GM12801 (cell line): ENCODE results near the gene LAG3.

Experiments used
- TF ChIP-seq, protein P1 (sequence below): IDR thresholded peaks from one replicate; pipeline ENCODE4 v1.5.1; 2011; ENCODE audit warnings: control low read depth; ENCODE audit not compliant: insufficient read length; ENCODE audit errors: extremely low read depth

Gene LAG3

DNA sequence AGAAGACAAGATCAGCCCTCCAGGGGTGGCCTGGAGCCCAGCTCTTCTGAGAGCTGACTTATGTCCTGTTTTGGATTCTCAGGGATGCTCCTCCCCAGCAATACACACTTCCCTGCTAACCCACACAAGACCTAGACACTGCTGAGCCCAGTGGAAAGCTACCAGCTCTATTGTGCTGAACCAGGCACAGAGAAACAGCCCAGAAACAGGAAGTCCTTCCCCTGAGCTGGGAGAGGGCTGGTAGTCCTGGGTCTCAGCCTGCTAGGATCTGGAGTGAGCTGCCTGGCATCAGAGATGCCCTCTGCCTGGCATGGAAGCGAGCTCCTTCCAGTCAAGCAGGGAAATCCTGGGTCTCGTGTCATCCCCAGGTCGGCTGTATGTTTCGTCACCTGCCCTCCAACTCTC is 1.2 kb upstream of the LAG3 start:
- TF ChIP-seq, protein P1, sequence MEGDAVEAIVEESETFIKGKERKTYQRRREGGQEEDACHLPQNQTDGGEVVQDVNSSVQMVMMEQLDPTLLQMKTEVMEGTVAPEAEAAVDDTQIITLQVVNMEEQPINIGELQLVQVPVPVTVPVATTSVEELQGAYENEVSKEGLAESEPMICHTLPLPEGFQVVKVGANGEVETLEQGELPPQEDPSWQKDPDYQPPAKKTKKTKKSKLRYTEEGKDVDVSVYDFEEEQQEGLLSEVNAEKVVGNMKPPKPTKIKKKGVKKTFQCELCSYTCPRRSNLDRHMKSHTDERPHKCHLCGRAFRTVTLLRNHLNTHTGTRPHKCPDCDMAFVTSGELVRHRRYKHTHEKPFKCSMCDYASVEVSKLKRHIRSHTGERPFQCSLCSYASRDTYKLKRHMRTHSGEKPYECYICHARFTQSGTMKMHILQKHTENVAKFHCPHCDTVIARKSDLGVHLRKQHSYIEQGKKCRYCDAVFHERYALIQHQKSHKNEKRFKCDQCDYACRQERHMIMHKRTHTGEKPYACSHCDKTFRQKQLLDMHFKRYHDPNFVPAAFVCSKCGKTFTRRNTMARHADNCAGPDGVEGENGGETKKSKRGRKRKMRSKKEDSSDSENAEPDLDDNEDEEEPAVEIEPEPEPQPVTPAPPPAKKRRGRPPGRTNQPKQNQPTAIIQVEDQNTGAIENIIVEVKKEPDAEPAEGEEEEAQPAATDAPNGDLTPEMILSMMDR: no peak

DNA sequence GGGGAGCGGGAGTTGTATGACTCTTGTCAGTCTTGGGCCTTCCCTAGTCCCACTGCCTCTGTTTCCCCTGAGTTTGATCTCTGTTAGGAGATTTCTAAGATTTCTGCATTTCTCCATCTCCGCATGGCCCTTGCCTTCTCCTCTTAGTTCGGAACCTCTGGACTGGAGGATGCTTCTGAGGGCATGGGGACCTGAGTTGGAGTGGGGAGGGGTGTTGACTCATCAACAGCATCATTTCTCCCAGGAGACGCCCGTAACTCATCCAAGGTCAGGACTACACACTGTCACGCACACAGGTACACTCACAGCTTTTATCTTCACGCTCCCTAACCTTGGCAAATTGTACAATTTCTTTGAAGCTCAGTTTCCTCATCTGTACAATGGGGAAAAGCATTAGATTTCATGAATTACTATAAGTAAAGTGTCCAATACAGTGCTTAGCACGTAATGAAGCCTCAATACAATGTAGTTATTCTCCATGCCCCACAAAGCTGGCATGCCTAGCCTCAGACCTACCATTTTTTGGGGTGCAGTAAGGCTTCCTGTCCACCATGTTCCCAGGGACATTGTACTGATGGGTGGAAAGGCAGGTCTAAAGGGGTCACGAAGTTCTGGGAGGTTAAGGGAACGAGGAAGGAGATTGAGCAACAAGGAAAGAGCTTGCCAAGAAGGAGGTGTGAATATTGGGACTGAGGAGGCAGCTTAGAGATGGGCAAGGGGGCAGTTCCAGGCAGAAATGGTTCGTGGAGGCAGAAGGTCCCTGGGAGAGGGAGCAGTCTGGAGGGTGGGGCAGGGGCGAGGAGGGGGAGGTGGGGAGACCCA is 600 bp upstream of the LAG3 start:
- TF ChIP-seq, protein P1: no peak

DNA sequence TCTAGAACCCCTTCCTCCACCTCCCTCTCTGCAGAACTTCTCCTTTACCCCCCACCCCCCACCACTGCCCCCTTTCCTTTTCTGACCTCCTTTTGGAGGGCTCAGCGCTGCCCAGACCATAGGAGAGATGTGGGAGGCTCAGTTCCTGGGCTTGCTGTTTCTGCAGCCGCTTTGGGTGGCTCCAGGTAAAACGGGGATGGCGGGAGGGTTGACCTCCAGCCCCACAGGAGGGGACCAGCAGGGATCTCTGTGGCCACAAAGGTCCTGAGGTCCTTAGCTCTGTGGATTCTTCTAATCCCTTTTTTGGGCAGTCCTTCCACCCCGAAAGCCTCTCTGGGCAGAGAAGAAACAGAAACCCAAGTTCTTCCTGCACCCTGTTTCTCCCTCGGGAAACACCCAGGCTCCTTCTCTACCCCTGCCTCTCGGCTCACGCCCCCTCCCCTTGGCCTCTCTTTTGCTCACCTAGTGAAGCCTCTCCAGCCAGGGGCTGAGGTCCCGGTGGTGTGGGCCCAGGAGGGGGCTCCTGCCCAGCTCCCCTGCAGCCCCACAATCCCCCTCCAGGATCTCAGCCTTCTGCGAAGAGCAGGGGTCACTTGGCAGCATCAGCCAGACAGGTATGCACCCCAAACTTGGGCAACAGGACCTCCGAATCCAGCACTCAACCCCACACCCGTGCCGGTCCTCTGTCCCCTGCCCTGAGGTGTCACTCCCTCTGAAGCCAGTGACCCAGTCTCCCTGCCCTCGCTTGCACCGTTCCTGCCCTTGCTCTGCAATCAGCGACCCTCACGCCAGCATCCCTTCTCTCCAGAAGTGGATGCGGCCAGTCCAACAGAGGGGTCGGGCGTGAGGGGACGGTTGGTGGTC is 638 bp downstream of the LAG3 start:
- TF ChIP-seq, protein P1: no peak

DNA sequence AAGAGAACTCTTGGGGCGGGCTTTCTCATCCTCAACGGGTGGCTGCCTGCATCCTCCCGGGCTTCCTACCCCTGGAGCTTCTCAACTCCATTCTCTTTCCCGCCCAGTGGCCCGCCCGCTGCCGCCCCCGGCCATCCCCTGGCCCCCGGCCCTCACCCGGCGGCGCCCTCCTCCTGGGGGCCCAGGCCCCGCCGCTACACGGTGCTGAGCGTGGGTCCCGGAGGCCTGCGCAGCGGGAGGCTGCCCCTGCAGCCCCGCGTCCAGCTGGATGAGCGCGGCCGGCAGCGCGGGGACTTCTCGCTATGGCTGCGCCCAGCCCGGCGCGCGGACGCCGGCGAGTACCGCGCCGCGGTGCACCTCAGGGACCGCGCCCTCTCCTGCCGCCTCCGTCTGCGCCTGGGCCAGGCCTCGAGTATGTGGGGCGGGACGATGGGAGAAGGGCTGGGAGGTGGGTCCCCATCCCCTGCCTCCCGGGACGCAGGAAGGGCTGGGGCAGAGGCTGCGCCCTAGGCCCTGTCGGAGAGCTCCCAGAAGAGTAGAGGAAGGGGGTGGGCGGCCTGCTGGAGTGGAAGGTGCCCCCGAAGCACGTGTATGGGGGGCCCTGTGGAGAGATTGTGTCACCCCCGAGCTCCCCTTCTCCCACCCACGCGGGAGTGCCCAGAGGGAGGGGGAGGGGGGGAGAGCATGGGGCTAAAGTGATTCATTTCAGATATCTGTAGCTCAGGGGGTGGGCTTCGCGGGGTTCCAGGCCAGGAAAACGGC is 1.5 kb downstream of the LAG3 start:
- TF ChIP-seq, protein P1: no peak

DNA sequence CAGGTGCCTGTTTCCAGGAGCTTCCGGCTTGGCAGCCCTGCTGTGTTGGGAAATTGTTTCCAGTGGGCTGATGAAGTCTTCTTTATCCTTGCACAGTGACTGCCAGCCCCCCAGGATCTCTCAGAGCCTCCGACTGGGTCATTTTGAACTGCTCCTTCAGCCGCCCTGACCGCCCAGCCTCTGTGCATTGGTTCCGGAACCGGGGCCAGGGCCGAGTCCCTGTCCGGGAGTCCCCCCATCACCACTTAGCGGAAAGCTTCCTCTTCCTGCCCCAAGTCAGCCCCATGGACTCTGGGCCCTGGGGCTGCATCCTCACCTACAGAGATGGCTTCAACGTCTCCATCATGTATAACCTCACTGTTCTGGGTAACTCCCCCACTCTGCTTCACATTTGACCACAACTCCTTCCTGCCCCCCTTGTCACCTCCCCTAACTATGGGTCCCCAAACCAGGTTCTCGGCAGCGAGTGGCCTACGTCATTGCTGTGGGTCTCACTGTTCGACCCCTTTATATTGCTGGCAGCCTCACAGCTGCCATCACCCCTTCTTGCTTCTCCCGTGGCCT is 2.3 kb downstream of the LAG3 start:
- TF ChIP-seq, protein P1: no peak

DNA sequence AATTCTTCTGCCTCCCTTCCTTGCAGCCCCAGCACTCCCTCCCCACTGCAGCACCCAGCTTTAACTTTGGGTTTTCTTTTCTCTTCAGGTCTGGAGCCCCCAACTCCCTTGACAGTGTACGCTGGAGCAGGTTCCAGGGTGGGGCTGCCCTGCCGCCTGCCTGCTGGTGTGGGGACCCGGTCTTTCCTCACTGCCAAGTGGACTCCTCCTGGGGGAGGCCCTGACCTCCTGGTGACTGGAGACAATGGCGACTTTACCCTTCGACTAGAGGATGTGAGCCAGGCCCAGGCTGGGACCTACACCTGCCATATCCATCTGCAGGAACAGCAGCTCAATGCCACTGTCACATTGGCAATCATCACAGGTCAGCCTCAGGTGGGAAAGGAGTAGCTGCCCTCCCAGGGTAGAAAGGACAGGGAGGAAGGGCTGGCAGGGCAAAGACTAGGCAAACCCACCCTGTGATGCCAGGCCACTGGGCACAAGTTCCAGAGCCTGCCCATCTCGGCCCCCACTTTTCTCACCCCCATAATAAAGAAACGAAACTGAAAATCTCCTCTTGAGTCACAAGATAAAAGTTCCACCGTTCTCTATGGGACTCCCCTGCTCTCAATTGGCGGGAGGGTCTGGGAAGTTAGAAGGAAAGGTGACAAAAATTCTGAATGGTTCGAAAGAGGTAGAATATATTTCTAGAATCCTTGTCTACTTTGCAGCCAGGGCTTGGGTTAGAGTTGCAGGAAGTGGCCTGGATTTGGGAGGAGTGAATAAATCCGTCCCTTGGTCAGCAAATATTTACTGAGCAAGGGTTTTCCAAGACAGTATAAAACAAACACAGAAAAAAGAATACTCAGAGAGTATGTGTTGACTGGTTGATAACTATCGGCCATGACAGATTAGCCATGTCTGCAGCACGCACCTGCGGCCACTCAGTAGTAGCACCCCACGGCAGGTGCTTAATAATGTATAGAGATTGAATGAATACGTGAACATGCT is 3.2 kb downstream of the LAG3 start:
- TF ChIP-seq, protein P1: no peak
